Mesenchymal stem cell (in vitro differentiated cells and primary cell): ENCODE results near the gene SPEN.

Experiments used
- DNase-seq: peaks from one replicate; pipeline ENCODE4 v3.0.0-alpha.2; 2013
- H2AFZ ChIP-seq: one replicate; pipeline ENCODE4 v1.6.1; 2013; ENCODE audit warnings: low read depth, mild to moderate bottlenecking, control low read depth, inconsistent platforms, low read length, moderate library complexity
- H2AK5ac ChIP-seq: 2 replicates; pipeline ENCODE4 v1.6.1; 2013; ENCODE audit warnings: low read length, moderate library complexity, mild to moderate bottlenecking, inconsistent platforms; ENCODE audit not compliant: severe bottlenecking
- H2BK120ac ChIP-seq: one replicate; pipeline ENCODE4 v1.6.1; 2013; ENCODE audit warnings: low read depth, mild to moderate bottlenecking, inconsistent platforms, low read length, moderate library complexity
- H2BK12ac ChIP-seq, 2 experiments: one replicate each; pipeline ENCODE4 v1.6.1; 2013; ENCODE audit warnings: inconsistent platforms in 2 of 2, low read length in 2 of 2, mild to moderate bottlenecking in 2 of 2, moderate library complexity in 2 of 2, control low read depth in 1 of 2
- H2BK15ac ChIP-seq: one replicate; pipeline ENCODE4 v1.6.1; 2013; ENCODE audit warnings: mild to moderate bottlenecking, low read depth, inconsistent platforms; ENCODE audit not compliant: poor library complexity, severe bottlenecking
- H2BK5ac ChIP-seq: 2 replicates; pipeline ENCODE4 v1.6.1; 2013; ENCODE audit warnings: low read depth, mild to moderate bottlenecking, low read length, control low read depth, inconsistent platforms; ENCODE audit not compliant: poor library complexity, severe bottlenecking
- H3K14ac ChIP-seq, 2 experiments: one replicate each; pipeline ENCODE4 v1.6.1; 2013; ENCODE audit warnings: inconsistent platforms in 2 of 2, low read length in 2 of 2, control low read depth in 1 of 2, mild to moderate bottlenecking in 1 of 2, moderate library complexity in 1 of 2
- H3K18ac ChIP-seq, 2 experiments: one replicate each; pipeline ENCODE4 v1.6.1; 2013; ENCODE audit warnings: inconsistent platforms in 2 of 2, low read length in 2 of 2, control low read depth in 1 of 2, low read depth in 1 of 2, mild to moderate bottlenecking in 1 of 2
- H3K23ac ChIP-seq, 2 experiments: one replicate each; pipeline ENCODE4 v1.6.1; 2013; ENCODE audit warnings: inconsistent platforms in 2 of 2, low read length in 2 of 2, mild to moderate bottlenecking in 2 of 2, moderate library complexity in 2 of 2, control low read depth in 1 of 2
- H3K27ac ChIP-seq: 2 replicates; pipeline ENCODE4 v1.5.1; 2013; ENCODE audit warnings: mild to moderate bottlenecking, moderate library complexity, low read length, control low read depth, inconsistent platforms; ENCODE audit not compliant: poor library complexity, severe bottlenecking
- H3K27me3 ChIP-seq, 2 experiments: 2 replicates each; pipeline versions ENCODE4 v1.6.1 to v1.7.0; 2013; ENCODE audit warnings: low read length in 2 of 2, mild to moderate bottlenecking in 2 of 2, moderate library complexity in 2 of 2, control low read depth in 1 of 2, inconsistent platforms in 1 of 2; ENCODE audit not compliant: control insufficient read depth in 1 of 2, insufficient read depth in 1 of 2
- H3K36me3 ChIP-seq, 2 experiments: 2 replicates each; pipeline versions ENCODE4 v1.6.1 to v1.7.0; 2013; ENCODE audit warnings: low read length in 2 of 2, control low read depth in 1 of 2, inconsistent platforms in 1 of 2, low read depth in 1 of 2, mild to moderate bottlenecking in 1 of 2; ENCODE audit not compliant: insufficient read depth in 2 of 2, control insufficient read depth in 1 of 2
- H3K4ac ChIP-seq, 2 experiments: one replicate each; pipeline ENCODE4 v1.6.1; 2013; ENCODE audit warnings: inconsistent platforms in 2 of 2, low read length in 2 of 2, mild to moderate bottlenecking in 2 of 2, moderate library complexity in 2 of 2, control low read depth in 1 of 2, low read depth in 1 of 2
- H3K4me1 ChIP-seq: 2 replicates; pipeline ENCODE4 v1.6.1; 2013; ENCODE audit warnings: low read depth, low read length, control low read depth; ENCODE audit not compliant: control insufficient read depth, insufficient read depth
- H3K4me2 ChIP-seq: 2 replicates; pipeline ENCODE4 v1.6.1; 2013; ENCODE audit warnings: low read length, mild to moderate bottlenecking, inconsistent platforms; ENCODE audit not compliant: poor library complexity, severe bottlenecking
- H3K4me3 ChIP-seq, 2 experiments: 2 replicates each; pipeline versions ENCODE4 v1.5.1 to v1.7.0; 2013; ENCODE audit warnings: low read length in 2 of 2, mild to moderate bottlenecking in 2 of 2, control low read depth in 1 of 2, low read depth in 1 of 2; ENCODE audit not compliant: insufficient read depth in 1 of 2
- H3K79me1 ChIP-seq: replicated peaks from 2 replicates; pipeline ENCODE4 v1.6.1; 2013; ENCODE audit warnings: mild to moderate bottlenecking, control low read depth, low read length, inconsistent platforms; ENCODE audit not compliant: poor library complexity, severe bottlenecking
- H3K9ac ChIP-seq: 2 replicates; pipeline ENCODE4 v1.7.0; 2013; ENCODE audit warnings: mild to moderate bottlenecking, low read length, moderate library complexity
- H3K9me3 ChIP-seq: 2 replicates; pipeline ENCODE4 v1.7.0; 2013; ENCODE audit warnings: mild to moderate bottlenecking, low read length; ENCODE audit not compliant: control insufficient read depth
- H4K8ac ChIP-seq: one replicate; pipeline ENCODE4 v1.6.1; 2013; ENCODE audit warnings: inconsistent platforms, mild to moderate bottlenecking, low read length, moderate library complexity
- H4K91ac ChIP-seq: one replicate; pipeline ENCODE4 v1.6.1; 2013; ENCODE audit warnings: mild to moderate bottlenecking, low read length, inconsistent platforms
- WGBS: methylation state at CpG from one replicate; pipeline ENCODE4 v1.1.7; 2013; ENCODE audit warnings: mixed read lengths; 5-methylcytosine and 5-hydroxymethylcytosine counted together

The SPEN gene

DNA sequence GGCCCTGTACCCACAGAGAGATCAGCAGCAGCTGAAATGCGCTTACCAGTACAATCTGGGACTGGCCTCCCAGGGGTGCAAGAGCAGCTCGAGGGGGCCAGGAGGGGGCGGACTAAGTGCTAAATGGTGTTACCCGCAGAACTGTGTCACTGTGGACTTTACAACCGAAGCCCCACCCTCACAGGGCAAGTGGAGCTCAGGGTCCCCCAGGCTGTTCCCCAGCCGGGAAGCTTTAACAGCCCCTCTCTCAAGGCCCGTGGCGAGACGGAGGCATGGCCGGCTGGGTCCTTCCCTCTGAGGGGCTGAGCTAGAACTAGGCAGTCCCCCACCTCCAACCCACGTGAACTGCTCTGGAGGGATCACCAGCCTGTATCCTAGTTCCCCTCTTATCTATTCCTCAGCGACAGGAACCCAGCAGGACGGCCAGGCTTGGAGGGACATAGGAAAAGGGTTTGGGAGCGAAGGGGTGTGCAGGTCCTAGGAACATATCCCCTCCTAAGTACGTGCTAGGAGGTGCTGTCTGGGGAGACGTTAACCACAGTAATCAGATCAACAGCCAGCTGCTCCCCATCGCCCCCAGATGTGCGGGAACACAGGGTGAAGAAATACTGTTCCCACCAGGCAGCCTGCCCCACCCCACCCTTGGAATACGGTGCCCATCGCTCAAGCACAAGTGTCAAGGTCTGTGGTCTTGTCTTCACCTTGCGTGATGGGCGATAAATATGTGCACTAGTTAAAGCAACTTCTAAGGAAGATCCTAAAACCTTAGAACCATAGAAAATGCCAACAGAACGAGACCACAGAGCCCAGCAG lies 104.0 kb downstream of the SPEN start:
- peaks cover 6% of the 10 kb centered on the region for H3K79me1 ChIP-seq
- WGBS = 70% methylated on average over 17 of the region's 23 CpGs

DNA sequence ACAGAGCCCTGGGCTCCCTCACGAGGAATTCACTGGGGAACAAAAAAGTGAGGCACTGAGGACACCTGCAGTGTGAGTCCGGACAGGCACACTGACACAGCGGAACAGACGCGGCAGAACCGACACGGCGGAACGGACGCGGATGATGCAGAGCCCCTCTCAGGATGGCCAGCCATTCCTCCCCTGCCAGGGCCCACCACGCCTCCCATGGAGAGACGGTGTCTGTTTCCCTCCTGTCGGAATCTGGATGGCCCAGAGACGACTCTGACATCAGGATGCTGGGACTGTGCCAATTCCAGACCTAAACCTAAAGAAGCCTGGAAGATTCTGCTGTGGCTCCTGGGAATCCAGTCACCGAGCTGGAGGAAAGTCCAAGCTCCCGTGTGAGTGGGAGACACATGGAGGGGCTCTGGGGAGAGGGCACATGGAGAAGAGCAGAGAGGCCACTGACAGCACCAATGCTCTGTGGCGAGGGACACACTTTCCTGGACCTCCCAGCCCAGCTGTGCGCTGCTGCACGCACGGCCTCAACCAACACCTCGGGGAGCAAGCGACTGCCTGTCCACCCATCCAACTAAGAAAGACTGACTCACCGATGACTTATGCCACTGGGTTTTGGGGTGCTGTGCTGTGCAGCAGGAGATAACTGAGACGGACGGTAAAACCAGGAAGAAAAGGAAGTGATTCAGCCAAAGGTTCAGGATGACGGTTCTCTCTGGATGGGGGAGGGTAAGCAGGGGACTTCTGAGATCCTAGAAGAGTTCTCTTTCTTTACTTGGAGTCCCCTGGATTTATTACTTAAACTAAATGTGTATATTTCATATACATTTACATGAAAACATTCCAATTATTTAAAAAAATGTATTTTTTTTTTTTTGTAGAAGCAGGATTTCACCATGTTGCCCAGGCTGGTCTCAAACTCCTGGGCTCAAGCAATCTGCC lies 105.1 kb downstream of the SPEN start:
- H3K14ac ChIP-seq = no peak overlapping the region
- no peak overlapping the region for H2AFZ ChIP-seq
- peak overlapping the region; percentile 70 for H4K91ac ChIP-seq
- H3K23ac ChIP-seq = no peak overlapping the region
- H3K9ac ChIP-seq = peak overlapping the region; percentile 94
- peak; percentile 97 for DNase-seq
- H3K4me2 ChIP-seq = peak overlapping the region; percentile 31
- no peaks in the 10 kb centered on the region for H3K27me3 ChIP-seq
- peak overlapping the region; percentile 70 for H2BK5ac ChIP-seq
- no peaks in the 10 kb centered on the region for H3K9me3 ChIP-seq
- peak overlapping the region; percentile 97 for H3K27ac ChIP-seq
- peak overlapping the region; percentile 37 to 94 for H3K18ac ChIP-seq
- peaks cover 58% of the 10 kb centered on the region for H3K4me1 ChIP-seq
- peak overlapping the region; percentile 24 for H2AK5ac ChIP-seq
- no peak overlapping the region for H2BK15ac ChIP-seq
- peaks cover 6% of the 10 kb centered on the region for H3K79me1 ChIP-seq
- H2BK12ac ChIP-seq = peak overlapping the region; percentile 73 to 91
- H4K8ac ChIP-seq = peak overlapping the region; percentile 1
- no peak overlapping the region for H2BK120ac ChIP-seq
- H3K4ac ChIP-seq = peak overlapping the region; percentile 42 to 48
- peaks cover 12 to 19% of the 10 kb centered on the region in 2 experiments for H3K36me3 ChIP-seq
- H3K4me3 ChIP-seq = peak overlapping the region in 1 of 2 experiments; percentile 32
- WGBS = 36% methylated on average over 26 of the region's 27 CpGs

More for the DNA sequence above, 104.0 kb downstream of the SPEN start:
- Histone ChIP-seq H3K4me3 (peak overlapping the region in 1 of 2 experiments; percentile 32), H2BK120ac (peak overlapping the region; percentile 67), H3K27me3 (no peaks in the 10 kb centered on the region), H3K14ac (peak overlapping the region in 1 of 2 experiments; percentile 5), H3K23ac (peak overlapping the region in 1 of 2 experiments; percentile 34), H2AFZ (no peak overlapping the region), H2AK5ac (peak overlapping the region; percentile 94), H3K4me1 (peaks cover 62% of the 10 kb centered on the region), H3K4me2 (peak overlapping the region; percentile 31), H4K8ac (peak overlapping the region; percentile 56), H2BK15ac (peak overlapping the region; percentile 60), H3K36me3 (peaks cover 20 to 29% of the 10 kb centered on the region in 2 experiments), H3K4ac (peak overlapping the region; percentile 70 to 87), H3K9me3 (no peaks in the 10 kb centered on the region), H4K91ac (peak overlapping the region; percentile 84), H3K27ac (peak overlapping the region; percentile 97), H2BK12ac (peak overlapping the region; percentile 55 to 64), H3K9ac (peak overlapping the region; percentile 94), H3K18ac (peak overlapping the region; percentile 72 to 94), H2BK5ac (peak overlapping the region; percentile 75)
- DNase-seq = peak; percentile 19

- H3K4me3 ChIP-seq = peak overlapping the region in 1 of 2 experiments; percentile 39
- H2BK12ac ChIP-seq = peak overlapping the region; percentile 6 to 23
- H2AFZ ChIP-seq = no peak overlapping the region
- WGBS = 88% methylated on average over 11 of the region's 11 CpGs
- peak overlapping the region; percentile 83 for H2BK120ac ChIP-seq
- peak overlapping the region; percentile 94 for H3K9ac ChIP-seq
- H3K9me3 ChIP-seq = no peaks in the 10 kb centered on the region
- peak overlapping the region; percentile 40 to 87 for H3K18ac ChIP-seq
- H3K27me3 ChIP-seq = no peaks in the 10 kb centered on the region
- H3K36me3 ChIP-seq = peaks cover 9 to 11% of the 10 kb centered on the region in 2 experiments
- H3K4me2 ChIP-seq = no peak overlapping the region
- H3K14ac ChIP-seq = peak overlapping the region in 1 of 2 experiments; percentile 8
- peaks cover 2% of the 10 kb centered on the region for H3K79me1 ChIP-seq
- peak overlapping the region; percentile 33 for H4K8ac ChIP-seq
- peak; percentile 34 for DNase-seq
- H2BK5ac ChIP-seq = peak overlapping the region; percentile 9
- peaks cover 55% of the 10 kb centered on the region for H3K4me1 ChIP-seq
- no peak overlapping the region for H3K23ac ChIP-seq
- H3K27ac ChIP-seq = peak overlapping the region; percentile 97
- no peak overlapping the region for H2BK15ac ChIP-seq
- H3K4ac ChIP-seq = peak overlapping the region; percentile 16 to 60
- peak overlapping the region; percentile 13 for H2AK5ac ChIP-seq
- peak overlapping the region; percentile 22 for H4K91ac ChIP-seq
Observed at GRCh38 chr1:15953294-15953771, 105.8 kb downstream of the SPEN start.
